A549 (cell line): Measurements from ENCODE around the gene HARBI1. TPM values are rescaled to one million over a fixed set of nuclear protein-coding genes. Genes with fewer than 3 reads are reported as not detected.

Source experiments
- ATAC-seq, 2 experiments: fragments of 200-7000 bp in 1 of 2; fragments of >200 bp in 1 of 2; cut with Nextera tagmentation in 1 of 2; cut with Tn5 transposase in 1 of 2; 3 replicates each; pipeline versions ENCODE4 v1.8.0 to v1.9.1; 2018 to 2020; ENCODE audit warnings: mild to moderate bottlenecking in 1 of 2, moderate library complexity in 1 of 2
- CTCF ChIA-PET: fragments of 300-600 bp; sonication (Branson Sonifier 250); formaldehyde crosslinking; extraction: SDS; loops from one replicate; lab custom pipeline; 2021; ENCODE audit warnings: antibody characterized with exemption, inconsistent platforms; lab: Yijun Ruan, JAX
- POLR2A ChIA-PET: fragments of 350-600 bp; formaldehyde crosslinking; extraction: SDS; loops from one replicate; lab custom pipeline; 2021; ENCODE audit warnings: antibody characterized with exemption, inconsistent platforms; lab: Yijun Ruan, JAX
- DNase-seq, 2 experiments: peaks; one replicate each; pipeline versions ENCODE4 v3.0.0 to v3.0.0-alpha.2; 2011 to 2016; ENCODE audit warnings: low read depth in 1 of 2, low spot score in 1 of 2
- FAIRE-seq: peaks from 2 replicates; lab custom pipeline; 2011; peaks lifted over from hg19 to GRCh38; lab: Jason Lieb, UNC
- H3K27ac ChIP-seq, 2 experiments: fragments of >200 bp; sonication (Bioruptor Twin); formaldehyde crosslinking; 3 replicates each; pipeline ENCODE4 v1.5.1; 2016 to 2017
- H3K4me1 ChIP-seq: fragments of >200 bp; sonication (Bioruptor Twin); formaldehyde crosslinking; 3 replicates; pipeline ENCODE4 v1.6.1; 2016
- H3K4me2 ChIP-seq: fragments of >200 bp; sonication (Bioruptor Twin); formaldehyde crosslinking; 3 replicates; pipeline ENCODE4 v1.6.1; 2016
- H3K4me3 ChIP-seq: fragments of >200 bp; sonication (Bioruptor Twin); formaldehyde crosslinking; 3 replicates; pipeline ENCODE4 v1.5.1; 2016
- H3K9me3 ChIP-seq: fragments of >200 bp; sonication (Bioruptor Twin); formaldehyde crosslinking; 3 replicates; pipeline ENCODE4 v1.6.1; 2016
- BHLHE40 ChIP-seq: IDR thresholded peaks from 2 replicates; pipeline ENCODE4 v1.6.1; 2012; ENCODE audit warnings: low read depth, low read length, inconsistent platforms
- CBX8 ChIP-seq: fragments of 200-600 bp; sonication (generic); IDR thresholded peaks from 2 replicates; pipeline ENCODE4 v1.6.1; 2016
- CHD2 ChIP-seq: fragments of 150-350 bp; IDR thresholded peaks from 2 replicates; pipeline ENCODE4 v1.6.1; 2014; ENCODE audit warnings: low read length; ENCODE audit not compliant: partially characterized antibody
- CHD4 ChIP-seq: fragments of 200-600 bp; sonication (generic); IDR thresholded peaks from 2 replicates; pipeline ENCODE4 v1.6.1; 2016; ENCODE audit warnings: antibody characterized with exemption, mild to moderate bottlenecking, borderline replicate concordance
- EHF ChIP-seq: fragments of 250-450 bp; sonication (Bioruptor Pico); IDR thresholded peaks from 2 replicates; pipeline ENCODE4 v1.5.0; 2020; ENCODE audit warnings: mild to moderate bottlenecking
- ESRRA ChIP-seq: fragments of 150-350 bp; IDR thresholded peaks from 2 replicates; pipeline ENCODE4 v1.6.1; 2014; ENCODE audit warnings: mild to moderate bottlenecking, low read length, borderline replicate concordance
- FOSB ChIP-seq: fragments of 250-450 bp; sonication (Bioruptor Pico); IDR thresholded peaks from 2 replicates; pipeline ENCODE4 v1.5.0; 2020; ENCODE audit warnings: mild to moderate bottlenecking, moderate library complexity
- FOXS1 ChIP-seq: fragments of 250-450 bp; sonication (Bioruptor Pico); IDR thresholded peaks from 2 replicates; pipeline ENCODE4 v1.5.0; 2020; ENCODE audit warnings: mild to moderate bottlenecking, moderate library complexity
- HDAC2 ChIP-seq: fragments of 200-600 bp; sonication (generic); IDR thresholded peaks from 2 replicates; pipeline ENCODE4 v1.6.1; 2016
- HEYL ChIP-seq: fragments of 250-450 bp; sonication (Bioruptor Pico); IDR thresholded peaks from 2 replicates; pipeline ENCODE4 v1.8.0; 2021; ENCODE audit warnings: mild to moderate bottlenecking, moderate library complexity
- JUN ChIP-seq, 2 experiments: fragments of >200 bp; sonication (Bioruptor Twin); formaldehyde crosslinking; IDR thresholded peaks; 2 replicates in 1 of 2; 3 replicates in 1 of 2; pipeline ENCODE4 v1.6.1; 2016 to 2017
- KDM5A ChIP-seq: fragments of 200-600 bp; sonication (generic); IDR thresholded peaks from 2 replicates; pipeline ENCODE4 v1.6.1; 2016; ENCODE audit warnings: antibody characterized with exemption, mild to moderate bottlenecking
- MAFK ChIP-seq: fragments of 450-650 bp; IDR thresholded peaks from 2 replicates; pipeline ENCODE4 v1.6.1; 2014; ENCODE audit not compliant: partially characterized antibody
- MAZ ChIP-seq: fragments of 150-350 bp; IDR thresholded peaks from 2 replicates; pipeline ENCODE4 v1.6.1; 2014; ENCODE audit warnings: antibody characterized with exemption, low read depth, low read length, borderline replicate concordance
- NFE2L2 ChIP-seq: fragments of 150-350 bp; conservative IDR thresholded peaks from 2 replicates; pipeline ENCODE4 v1.6.1; 2014; ENCODE audit warnings: low read length
- RFX5 ChIP-seq: fragments of 450-650 bp; IDR thresholded peaks from 2 replicates; pipeline ENCODE4 v1.7.1; 2014; ENCODE audit warnings: antibody characterized with exemption, mild to moderate bottlenecking, moderate library complexity
- RNF2 ChIP-seq: fragments of 200-600 bp; sonication (generic); IDR thresholded peaks from 2 replicates; pipeline ENCODE4 v1.6.1; 2016; ENCODE audit warnings: low read depth, mild to moderate bottlenecking, antibody characterized with exemption, moderate library complexity, borderline replicate concordance
- SREBF2 ChIP-seq: fragments of 450-650 bp; IDR thresholded peaks from 2 replicates; pipeline ENCODE4 v1.6.1; 2014; ENCODE audit warnings: mild to moderate bottlenecking, moderate library complexity
- ZFP36 ChIP-seq: fragments of 450-650 bp; IDR thresholded peaks from 2 replicates; pipeline ENCODE4 v1.6.1; 2014; ENCODE audit warnings: borderline replicate concordance; ENCODE audit not compliant: partially characterized antibody
- ZSCAN20 ChIP-seq: fragments of 250-450 bp; sonication (Bioruptor Pico); IDR thresholded peaks from 2 replicates; pipeline ENCODE4 v1.8.0; 2022; ENCODE audit warnings: mild to moderate bottlenecking, moderate library complexity
- WGBS: methylation state at CpG from one replicate; pipeline ENCODE4 v1.1.6; 2017; ENCODE audit errors: missing lambda C conversion rate; 5-methylcytosine and 5-hydroxymethylcytosine counted together
- polyA minus RNA-seq: library from RNA; depleted of rRNA, polyadenylated mRNA; stranded (reverse); fragments of >200 nt; gene quantifications from 2 replicates; pipeline ENCODE4 v1.2.3, GENCODE V29; 2011; rRNA and poly(A)+ RNA removed
- polyA plus RNA-seq, 4 experiments: library from polyadenylated mRNA; depleted of rRNA in 3 of 4; stranded (reverse); fragments of >200 nt; fragmentation: RNase III in 1 of 4; extraction: RNeasy Plus Mini Kit Qiagen cat#74134 plus additional on column Dnase treatment in 1 of 4; gene quantifications; 2 replicates in 3 of 4; 3 replicates in 1 of 4; pipeline ENCODE4 v1.2.3, GENCODE V29; 2011 to 2017
- TF ChIP-seq, protein P1 (sequence below): fragments of 450-650 bp; IDR thresholded peaks from 2 replicates; pipeline ENCODE4 v1.6.1; 2014; ENCODE audit warnings: antibody characterized with exemption
- TF ChIP-seq, protein P2 (sequence below): fragments of 200-600 bp; sonication (generic); IDR thresholded peaks from 2 replicates; pipeline ENCODE4 v1.6.1; 2016; ENCODE audit warnings: antibody characterized with exemption, mild to moderate bottlenecking, moderate library complexity
- TF ChIP-seq, protein P3 (sequence below): fragments of >200 bp; sonication (Bioruptor Twin); formaldehyde crosslinking; IDR thresholded peaks from 3 replicates; pipeline ENCODE4 v1.6.1; 2016
- TF ChIP-seq, protein P4 (sequence below): IDR thresholded peaks from 2 replicates; pipeline ENCODE4 v1.6.1; 2012; ENCODE audit warnings: low read depth, borderline replicate concordance
- TF ChIP-seq, protein P5 (sequence below): IDR thresholded peaks from 2 replicates; pipeline ENCODE4 v1.6.1; 2012
- TF ChIP-seq, protein P6 (sequence below): fragments of 150-350 bp; IDR thresholded peaks from 2 replicates; pipeline ENCODE4 v1.6.1; 2014; ENCODE audit warnings: low read depth, mild to moderate bottlenecking, low read length
- TF ChIP-seq, protein P7 (sequence below): fragments of 250-450 bp; sonication (Bioruptor Pico); IDR thresholded peaks from 2 replicates; pipeline ENCODE4 v1.5.0; 2020; ENCODE audit warnings: low read depth, mild to moderate bottlenecking, moderate library complexity
- TF ChIP-seq, protein P8 (sequence below): IDR thresholded peaks from 2 replicates; pipeline ENCODE4 v1.6.1; 2012

HARBI1 gene, protein sequence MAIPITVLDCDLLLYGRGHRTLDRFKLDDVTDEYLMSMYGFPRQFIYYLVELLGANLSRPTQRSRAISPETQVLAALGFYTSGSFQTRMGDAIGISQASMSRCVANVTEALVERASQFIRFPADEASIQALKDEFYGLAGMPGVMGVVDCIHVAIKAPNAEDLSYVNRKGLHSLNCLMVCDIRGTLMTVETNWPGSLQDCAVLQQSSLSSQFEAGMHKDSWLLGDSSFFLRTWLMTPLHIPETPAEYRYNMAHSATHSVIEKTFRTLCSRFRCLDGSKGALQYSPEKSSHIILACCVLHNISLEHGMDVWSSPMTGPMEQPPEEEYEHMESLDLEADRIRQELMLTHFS
- 5.6 and 6.2 TPM in 2 replicates for polyA plus RNA-seq (2011; rRNA removed)
- polyA plus RNA-seq (2012; cell fraction: cytosol; rRNA removed): 1.9 and 2.8 TPM in 2 replicates
- polyA plus RNA-seq (2012; cell fraction: nucleus; rRNA removed): 1.1 and 1.2 TPM in 2 replicates
- polyA plus RNA-seq (2017; fragmentation: RNase III; extraction: RNeasy Plus Mini Kit Qiagen cat#74134 plus additional on column Dnase treatment): 4.6 to 5.7 TPM (median 5.1 TPM) in 3 replicates
- polyA minus RNA-seq: 7.5 and 8.6 TPM in 2 replicates

DNA sequence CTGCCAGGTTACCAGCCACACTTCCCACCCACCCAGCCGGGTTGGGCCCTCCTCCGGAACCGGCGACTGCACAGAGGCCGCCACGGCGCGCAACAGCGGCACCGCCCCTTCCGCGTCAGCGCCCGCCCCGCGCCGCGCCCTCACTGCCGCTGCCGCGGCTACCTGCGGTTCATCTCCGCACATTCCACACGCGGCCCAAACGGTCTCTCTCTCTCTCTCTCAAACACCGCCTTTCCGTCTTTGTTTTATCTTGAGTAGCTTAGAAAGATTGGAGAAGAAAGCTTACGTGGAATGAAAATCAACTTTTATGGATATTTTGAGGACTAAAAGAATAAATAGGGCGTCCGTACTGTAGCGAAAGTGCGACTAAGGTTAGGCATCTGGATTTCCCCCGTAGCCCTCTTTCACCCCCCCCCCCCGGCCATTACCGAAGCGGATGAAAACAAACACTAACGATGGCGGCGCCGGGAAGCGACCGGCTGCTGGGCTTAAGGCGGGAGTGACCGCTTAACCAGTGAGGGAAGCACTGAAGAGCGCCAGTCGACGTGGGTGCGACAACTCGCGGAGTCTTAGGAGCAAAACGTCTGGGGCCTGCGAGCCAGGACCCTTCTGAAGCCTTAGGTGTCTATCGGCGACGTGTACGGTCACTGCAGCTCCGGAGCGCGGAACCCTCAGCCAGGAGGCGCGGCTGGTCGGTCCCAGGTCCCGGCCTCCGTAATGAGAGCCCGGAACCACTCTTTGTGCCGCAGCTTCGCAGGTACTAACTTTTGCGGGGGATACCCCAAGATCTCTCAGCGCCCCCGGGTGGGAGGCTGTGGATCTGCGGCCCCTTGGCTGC is at the start of gene HARBI1, which contains the start of gene ATG13:
HARBI1 (minus strand) TSS at position 94 of the 838 bp plus-strand sequence. CDS start 990 bp downstream, outside the sequence.
ATG13 (plus strand) TSS at position 420 of the 838 bp plus-strand sequence. CDS start 26,739 bp downstream, outside the sequence.
- DNase-seq: peak; percentile 86 to 92
- no peaks in the 10 kb centered on the region for H3K9me3 ChIP-seq
- H3K4me1 ChIP-seq: peaks cover 18% of the 10 kb centered on the region; the same call in 2 of the 3 replicates
- peak within 1 kb of the TSS; percentile 96 to 99 for H3K27ac ChIP-seq
- WGBS: under 1% methylated on average over 53 of the region's 72 CpGs
- CTCF ChIA-PET: interaction anchor here (0.7 to 3.9 kb wide), 42 partner anchors 10 to 339 kb away, joined by 3 to 27 read pairs (median 5); partner anchors contain the start of genes AMBRA1 and CHRM4
- POLR2A ChIA-PET: no interaction called here
- ATAC-seq: peak; percentile 98
- FAIRE-seq: no peak
- peak within 1 kb of the TSS; percentile 96 for H3K4me3 ChIP-seq
- H3K4me2 ChIP-seq: peak within 1 kb of the TSS; percentile 91
- TF ChIP-seq ESRRA: no peak
- TF ChIP-seq ZSCAN20 (CRISPR knock-in tag): no peak
- no peak for TF ChIP-seq RNF2
- no peak for TF ChIP-seq FOSB (CRISPR knock-in tag)
- no peak for TF ChIP-seq RFX5
- peak; percentile 72 for TF ChIP-seq KDM5A
- no peak for TF ChIP-seq CHD2
- TF ChIP-seq HEYL (CRISPR knock-in tag): no peak
- TF ChIP-seq, protein P1, sequence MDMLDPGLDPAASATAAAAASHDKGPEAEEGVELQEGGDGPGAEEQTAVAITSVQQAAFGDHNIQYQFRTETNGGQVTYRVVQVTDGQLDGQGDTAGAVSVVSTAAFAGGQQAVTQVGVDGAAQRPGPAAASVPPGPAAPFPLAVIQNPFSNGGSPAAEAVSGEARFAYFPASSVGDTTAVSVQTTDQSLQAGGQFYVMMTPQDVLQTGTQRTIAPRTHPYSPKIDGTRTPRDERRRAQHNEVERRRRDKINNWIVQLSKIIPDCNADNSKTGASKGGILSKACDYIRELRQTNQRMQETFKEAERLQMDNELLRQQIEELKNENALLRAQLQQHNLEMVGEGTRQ: no peak
- no peak for TF ChIP-seq MAZ
- TF ChIP-seq EHF (CRISPR knock-in tag): no peak
- TF ChIP-seq CHD4: no peak
- no peak for TF ChIP-seq NFE2L2
- no peak for TF ChIP-seq ZFP36
- TF ChIP-seq, protein P2, sequence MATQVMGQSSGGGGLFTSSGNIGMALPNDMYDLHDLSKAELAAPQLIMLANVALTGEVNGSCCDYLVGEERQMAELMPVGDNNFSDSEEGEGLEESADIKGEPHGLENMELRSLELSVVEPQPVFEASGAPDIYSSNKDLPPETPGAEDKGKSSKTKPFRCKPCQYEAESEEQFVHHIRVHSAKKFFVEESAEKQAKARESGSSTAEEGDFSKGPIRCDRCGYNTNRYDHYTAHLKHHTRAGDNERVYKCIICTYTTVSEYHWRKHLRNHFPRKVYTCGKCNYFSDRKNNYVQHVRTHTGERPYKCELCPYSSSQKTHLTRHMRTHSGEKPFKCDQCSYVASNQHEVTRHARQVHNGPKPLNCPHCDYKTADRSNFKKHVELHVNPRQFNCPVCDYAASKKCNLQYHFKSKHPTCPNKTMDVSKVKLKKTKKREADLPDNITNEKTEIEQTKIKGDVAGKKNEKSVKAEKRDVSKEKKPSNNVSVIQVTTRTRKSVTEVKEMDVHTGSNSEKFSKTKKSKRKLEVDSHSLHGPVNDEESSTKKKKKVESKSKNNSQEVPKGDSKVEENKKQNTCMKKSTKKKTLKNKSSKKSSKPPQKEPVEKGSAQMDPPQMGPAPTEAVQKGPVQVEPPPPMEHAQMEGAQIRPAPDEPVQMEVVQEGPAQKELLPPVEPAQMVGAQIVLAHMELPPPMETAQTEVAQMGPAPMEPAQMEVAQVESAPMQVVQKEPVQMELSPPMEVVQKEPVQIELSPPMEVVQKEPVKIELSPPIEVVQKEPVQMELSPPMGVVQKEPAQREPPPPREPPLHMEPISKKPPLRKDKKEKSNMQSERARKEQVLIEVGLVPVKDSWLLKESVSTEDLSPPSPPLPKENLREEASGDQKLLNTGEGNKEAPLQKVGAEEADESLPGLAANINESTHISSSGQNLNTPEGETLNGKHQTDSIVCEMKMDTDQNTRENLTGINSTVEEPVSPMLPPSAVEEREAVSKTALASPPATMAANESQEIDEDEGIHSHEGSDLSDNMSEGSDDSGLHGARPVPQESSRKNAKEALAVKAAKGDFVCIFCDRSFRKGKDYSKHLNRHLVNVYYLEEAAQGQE: no peak
- no peak for TF ChIP-seq BHLHE40
- TF ChIP-seq, protein P3, sequence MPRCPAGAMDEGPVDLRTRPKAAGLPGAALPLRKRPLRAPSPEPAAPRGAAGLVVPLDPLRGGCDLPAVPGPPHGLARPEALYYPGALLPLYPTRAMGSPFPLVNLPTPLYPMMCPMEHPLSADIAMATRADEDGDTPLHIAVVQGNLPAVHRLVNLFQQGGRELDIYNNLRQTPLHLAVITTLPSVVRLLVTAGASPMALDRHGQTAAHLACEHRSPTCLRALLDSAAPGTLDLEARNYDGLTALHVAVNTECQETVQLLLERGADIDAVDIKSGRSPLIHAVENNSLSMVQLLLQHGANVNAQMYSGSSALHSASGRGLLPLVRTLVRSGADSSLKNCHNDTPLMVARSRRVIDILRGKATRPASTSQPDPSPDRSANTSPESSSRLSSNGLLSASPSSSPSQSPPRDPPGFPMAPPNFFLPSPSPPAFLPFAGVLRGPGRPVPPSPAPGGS: peak; percentile 71; the same call in 1 of the 3 replicates
- no peak for TF ChIP-seq HDAC2
- no peak for TF ChIP-seq CBX8
- TF ChIP-seq, protein P4, sequence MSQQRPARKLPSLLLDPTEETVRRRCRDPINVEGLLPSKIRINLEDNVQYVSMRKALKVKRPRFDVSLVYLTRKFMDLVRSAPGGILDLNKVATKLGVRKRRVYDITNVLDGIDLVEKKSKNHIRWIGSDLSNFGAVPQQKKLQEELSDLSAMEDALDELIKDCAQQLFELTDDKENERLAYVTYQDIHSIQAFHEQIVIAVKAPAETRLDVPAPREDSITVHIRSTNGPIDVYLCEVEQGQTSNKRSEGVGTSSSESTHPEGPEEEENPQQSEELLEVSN: no peak
- TF ChIP-seq FOXS1 (CRISPR knock-in tag): no peak
- TF ChIP-seq, protein P5, sequence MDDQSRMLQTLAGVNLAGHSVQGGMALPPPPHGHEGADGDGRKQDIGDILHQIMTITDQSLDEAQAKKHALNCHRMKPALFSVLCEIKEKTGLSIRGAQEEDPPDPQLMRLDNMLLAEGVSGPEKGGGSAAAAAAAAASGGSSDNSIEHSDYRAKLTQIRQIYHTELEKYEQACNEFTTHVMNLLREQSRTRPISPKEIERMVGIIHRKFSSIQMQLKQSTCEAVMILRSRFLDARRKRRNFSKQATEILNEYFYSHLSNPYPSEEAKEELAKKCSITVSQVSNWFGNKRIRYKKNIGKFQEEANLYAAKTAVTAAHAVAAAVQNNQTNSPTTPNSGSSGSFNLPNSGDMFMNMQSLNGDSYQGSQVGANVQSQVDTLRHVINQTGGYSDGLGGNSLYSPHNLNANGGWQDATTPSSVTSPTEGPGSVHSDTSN: no peak
- TF ChIP-seq JUN (IDR thresholded peaks at IDR 0.05): peak; percentile 50 to 81; a peak in 2 of 5 replicates
- TF ChIP-seq SREBF2: no peak
- TF ChIP-seq, protein P6, sequence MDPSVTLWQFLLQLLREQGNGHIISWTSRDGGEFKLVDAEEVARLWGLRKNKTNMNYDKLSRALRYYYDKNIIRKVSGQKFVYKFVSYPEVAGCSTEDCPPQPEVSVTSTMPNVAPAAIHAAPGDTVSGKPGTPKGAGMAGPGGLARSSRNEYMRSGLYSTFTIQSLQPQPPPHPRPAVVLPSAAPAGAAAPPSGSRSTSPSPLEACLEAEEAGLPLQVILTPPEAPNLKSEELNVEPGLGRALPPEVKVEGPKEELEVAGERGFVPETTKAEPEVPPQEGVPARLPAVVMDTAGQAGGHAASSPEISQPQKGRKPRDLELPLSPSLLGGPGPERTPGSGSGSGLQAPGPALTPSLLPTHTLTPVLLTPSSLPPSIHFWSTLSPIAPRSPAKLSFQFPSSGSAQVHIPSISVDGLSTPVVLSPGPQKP: no peak
- TF ChIP-seq, protein P7, sequence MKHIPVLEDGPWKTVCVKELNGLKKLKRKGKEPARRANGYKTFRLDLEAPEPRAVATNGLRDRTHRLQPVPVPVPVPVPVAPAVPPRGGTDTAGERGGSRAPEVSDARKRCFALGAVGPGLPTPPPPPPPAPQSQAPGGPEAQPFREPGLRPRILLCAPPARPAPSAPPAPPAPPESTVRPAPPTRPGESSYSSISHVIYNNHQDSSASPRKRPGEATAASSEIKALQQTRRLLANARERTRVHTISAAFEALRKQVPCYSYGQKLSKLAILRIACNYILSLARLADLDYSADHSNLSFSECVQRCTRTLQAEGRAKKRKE (CRISPR knock-in tag): no peak
- TF ChIP-seq, protein P8, sequence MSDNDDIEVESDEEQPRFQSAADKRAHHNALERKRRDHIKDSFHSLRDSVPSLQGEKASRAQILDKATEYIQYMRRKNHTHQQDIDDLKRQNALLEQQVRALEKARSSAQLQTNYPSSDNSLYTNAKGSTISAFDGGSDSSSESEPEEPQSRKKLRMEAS: peak; percentile 47
- no peak for TF ChIP-seq MAFK
